Fibroblast of skin of left quadriceps (primary cell): ENCODE data around the gene KRT12.
"Not testable (repeated sequence)": the region's sequence is repeated elsewhere in the genome, so short reads cannot be mapped to it uniquely, and the experiment has no call there.

Experiments used
- DNase-seq, 2 experiments: peaks; one replicate each; pipeline ENCODE4 v3.0.0-alpha.2; 2013; ENCODE audit warnings: low read depth in 2 of 2

KRT12 gene

GRCh38 chr17:40814657-40815056, 52.4 kb downstream of the KRT12 start:
- not testable (repeated sequence) for DNase-seq

GRCh38 chr17:40813804-40814203, 53.2 kb downstream of the KRT12 start:
- DNase-seq: no peak

GRCh38 chr17:40812639-40813038, 54.4 kb downstream of the KRT12 start:
- DNase-seq: no peak
